ENCODE data around the gene OTOG.

DNA sequence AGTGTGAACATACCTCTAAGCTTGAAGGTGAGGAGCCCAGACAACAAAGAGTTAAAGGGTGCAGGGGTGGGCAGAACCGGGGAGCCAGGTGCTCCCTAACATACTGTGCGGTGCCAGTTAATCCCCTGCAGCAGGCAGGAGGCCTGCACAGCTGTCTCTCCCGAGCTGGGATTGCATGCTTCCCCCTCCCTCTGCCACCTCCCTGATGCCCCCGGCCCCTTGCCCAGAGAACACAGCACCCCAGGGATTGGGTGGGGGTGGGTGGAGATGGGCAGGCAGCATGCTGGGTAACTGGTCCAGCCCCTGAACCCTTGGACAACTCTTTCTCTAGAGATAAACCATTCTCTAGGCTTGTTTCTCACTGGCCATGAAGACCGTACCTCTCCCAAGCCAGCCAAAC lies 104.6 kb downstream of the OTOG start:
- TF ChIP-seq POLR2AphosphoS5 (IDR thresholded peaks at IDR 0.05; ENCODE audit: borderline replicate concordance, low read depth, low read length) (no peak), EZH2 (IDR thresholded peaks at IDR 0.05) (no peak), FOXP2 (optimal IDR thresholded peaks at IDR 0.05; ENCODE audit: control extremely low read depth, extremely low read length, insufficient read depth) (no peak)
